ENCODE measurements around the gene SLC19A1.

SLC19A1 gene

DNA sequence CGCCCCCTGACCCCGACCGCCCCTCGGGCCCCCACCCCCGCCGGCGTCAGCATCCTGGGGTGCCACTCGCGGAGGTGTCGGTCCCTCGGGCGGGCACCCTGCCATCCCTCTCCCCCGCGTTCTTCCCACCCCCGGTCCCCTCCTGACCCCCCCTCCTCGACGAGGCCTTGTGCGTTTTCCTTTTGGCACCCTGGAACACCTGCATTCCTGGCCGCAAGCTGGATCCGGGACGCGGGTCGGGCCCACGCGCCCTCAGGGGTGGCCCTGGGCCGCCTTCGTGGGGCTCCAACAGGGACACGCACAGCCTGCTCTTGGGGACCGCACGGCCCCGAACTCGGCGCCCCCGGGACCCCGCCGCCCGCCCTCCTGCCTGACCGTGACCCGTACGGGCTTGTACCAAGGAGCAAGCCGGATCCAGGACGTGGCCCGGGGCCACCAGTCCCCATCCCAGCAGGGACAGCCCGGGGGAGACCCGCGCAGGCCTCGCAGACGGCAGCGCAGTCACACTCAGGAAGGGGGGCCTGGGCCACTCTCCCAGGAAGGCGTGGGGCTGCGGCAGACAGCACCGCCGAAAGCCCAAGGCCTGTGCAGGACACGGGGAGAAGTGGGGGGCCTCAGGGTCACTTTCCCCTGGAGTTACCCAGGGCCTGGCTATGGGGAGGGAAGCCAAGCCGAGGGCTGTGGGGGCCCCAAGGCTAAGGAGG, 579 bp upstream of the SLC19A1 start:
- no peaks in the 10 kb centered on the region for H3K9me3 Mint-ChIP-seq
- DNase-seq, result no peak
- no peak overlapping the region for H3K27ac Mint-ChIP-seq
- peaks cover 6% of the 10 kb centered on the region for H3K27me3 Mint-ChIP-seq (ENCODE audit: low read depth, poor library complexity)
- TF ChIP-seq, protein P1, sequence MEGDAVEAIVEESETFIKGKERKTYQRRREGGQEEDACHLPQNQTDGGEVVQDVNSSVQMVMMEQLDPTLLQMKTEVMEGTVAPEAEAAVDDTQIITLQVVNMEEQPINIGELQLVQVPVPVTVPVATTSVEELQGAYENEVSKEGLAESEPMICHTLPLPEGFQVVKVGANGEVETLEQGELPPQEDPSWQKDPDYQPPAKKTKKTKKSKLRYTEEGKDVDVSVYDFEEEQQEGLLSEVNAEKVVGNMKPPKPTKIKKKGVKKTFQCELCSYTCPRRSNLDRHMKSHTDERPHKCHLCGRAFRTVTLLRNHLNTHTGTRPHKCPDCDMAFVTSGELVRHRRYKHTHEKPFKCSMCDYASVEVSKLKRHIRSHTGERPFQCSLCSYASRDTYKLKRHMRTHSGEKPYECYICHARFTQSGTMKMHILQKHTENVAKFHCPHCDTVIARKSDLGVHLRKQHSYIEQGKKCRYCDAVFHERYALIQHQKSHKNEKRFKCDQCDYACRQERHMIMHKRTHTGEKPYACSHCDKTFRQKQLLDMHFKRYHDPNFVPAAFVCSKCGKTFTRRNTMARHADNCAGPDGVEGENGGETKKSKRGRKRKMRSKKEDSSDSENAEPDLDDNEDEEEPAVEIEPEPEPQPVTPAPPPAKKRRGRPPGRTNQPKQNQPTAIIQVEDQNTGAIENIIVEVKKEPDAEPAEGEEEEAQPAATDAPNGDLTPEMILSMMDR (IDR thresholded peaks at IDR 0.05), result no peak
- no peaks in the 10 kb centered on the region for H3K36me3 Mint-ChIP-seq (ENCODE audit: low read depth)
- H3K4me3 Mint-ChIP-seq, result no peak overlapping the region
- peaks cover 22% of the 10 kb centered on the region for H3K4me1 Mint-ChIP-seq

DNA sequence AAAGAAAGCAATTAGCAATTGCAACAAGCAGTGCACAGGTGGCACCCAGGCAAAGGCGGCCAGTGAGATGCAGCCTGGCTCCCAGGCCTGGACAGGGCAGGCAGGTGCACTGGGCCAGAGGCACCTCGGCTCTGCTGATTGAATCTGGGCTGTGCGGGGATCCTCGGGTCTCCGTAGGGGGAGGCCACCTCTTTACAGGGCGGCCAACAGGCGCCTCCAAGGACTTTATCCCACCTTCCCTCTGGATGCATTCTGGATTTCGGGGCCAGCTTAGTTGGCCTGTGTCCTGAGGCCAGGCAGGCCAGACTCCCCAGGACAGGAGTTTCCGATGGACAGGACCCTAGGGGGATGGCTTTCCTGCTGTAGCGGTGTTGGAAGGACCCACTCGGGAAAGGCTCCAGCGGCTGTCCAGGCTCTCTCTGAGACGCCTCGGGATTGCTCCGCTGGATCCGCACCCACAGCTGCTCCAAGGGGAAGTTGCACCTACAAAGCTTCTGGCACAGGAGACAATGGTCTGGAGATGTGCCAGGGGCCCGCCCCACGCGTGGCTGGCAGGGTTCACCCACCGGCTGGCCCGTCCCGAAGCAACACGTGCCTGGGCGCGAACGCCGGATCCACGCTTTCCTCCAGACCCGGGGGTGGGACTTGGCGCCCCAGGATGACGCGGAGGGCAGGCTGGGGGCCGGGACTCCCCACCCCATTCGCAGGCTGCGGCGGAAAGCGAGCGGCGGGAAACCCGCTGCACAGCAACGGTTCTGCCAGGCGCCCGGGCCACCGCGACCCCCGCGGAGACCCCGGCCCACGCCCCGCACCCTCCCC, 810 bp downstream of the SLC19A1 start:
- DNase-seq, result no peak
- Mint-ChIP-seq H3K9me3 (no peaks in the 10 kb centered on the region), H3K36me3 (ENCODE audit: low read depth) (no peaks in the 10 kb centered on the region), H3K4me1 (peaks cover 22% of the 10 kb centered on the region), H3K4me3 (peak overlapping the region; percentile 83), H3K27me3 (ENCODE audit: low read depth, poor library complexity) (no peaks in the 10 kb centered on the region), H3K27ac (no peak overlapping the region)
- TF ChIP-seq, protein P1 (IDR thresholded peaks at IDR 0.05), result no peak

DNA sequence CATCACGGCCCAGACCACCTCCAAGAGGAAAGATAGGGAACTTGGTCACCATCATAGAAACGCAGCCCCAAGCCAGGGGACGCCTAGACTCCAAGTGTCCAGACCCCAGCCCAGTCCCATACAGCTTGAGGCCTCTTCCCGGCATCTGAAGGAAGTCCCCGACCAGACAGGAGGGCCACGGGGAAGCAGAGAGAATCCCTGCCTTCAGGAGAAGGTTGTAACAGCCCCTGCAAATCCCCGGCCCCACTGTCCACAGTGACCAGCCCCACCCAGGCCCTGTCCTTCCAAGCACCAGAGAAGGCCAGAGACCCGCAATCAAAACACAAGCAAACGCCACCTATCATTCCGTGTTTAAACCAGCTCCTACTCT, 1.7 kb downstream of the SLC19A1 start:
- Mint-ChIP-seq H3K9me3 (no peaks in the 10 kb centered on the region), H3K27me3 (ENCODE audit: low read depth, poor library complexity) (no peaks in the 10 kb centered on the region), H3K36me3 (ENCODE audit: low read depth) (peaks cover 4% of the 10 kb centered on the region), H3K27ac (no peak overlapping the region), H3K4me1 (peaks cover 22% of the 10 kb centered on the region), H3K4me3 (peak overlapping the region; percentile 83)
- no peak for DNase-seq
- TF ChIP-seq, protein P1 (IDR thresholded peaks at IDR 0.05), result no peak

DNA sequence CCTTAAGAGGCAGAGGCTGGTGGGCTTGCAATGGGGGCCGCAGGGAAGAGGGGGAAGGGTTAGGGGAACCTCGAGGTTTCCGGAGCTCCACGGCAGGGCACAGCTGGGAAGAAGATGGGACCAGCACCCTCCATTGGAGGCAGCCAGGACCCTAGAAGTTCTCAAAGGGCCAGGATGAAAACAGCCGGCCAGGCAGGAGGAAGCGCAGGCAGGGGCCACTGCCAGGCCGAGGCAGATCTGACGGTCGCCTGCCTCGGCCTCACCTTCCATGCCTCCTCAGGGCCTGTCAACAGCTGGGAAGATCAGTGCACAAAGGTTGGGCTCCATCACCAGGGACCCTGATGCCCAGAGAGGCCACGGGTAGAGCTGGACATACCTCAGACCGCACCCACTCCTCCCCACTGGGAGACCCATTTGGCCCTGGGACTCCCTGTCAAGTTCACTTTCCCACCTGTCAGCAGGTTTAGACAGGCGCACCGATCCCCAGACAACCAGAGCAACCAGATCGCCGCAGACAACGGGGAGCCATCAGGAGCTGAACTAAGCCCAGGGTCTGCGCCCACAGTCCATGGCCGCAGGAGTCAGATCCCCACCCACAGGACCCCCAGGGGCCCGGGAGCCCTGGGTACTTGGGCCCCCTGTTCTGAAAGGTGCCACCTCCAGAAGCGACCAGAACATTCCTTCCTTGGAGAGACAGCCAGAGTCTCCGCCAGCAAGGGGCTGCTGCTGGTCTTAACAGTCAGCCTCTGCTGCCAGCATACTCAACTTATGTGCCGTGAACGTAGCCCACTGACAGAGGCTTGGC, 2.2 kb downstream of the SLC19A1 start:
- no peak for DNase-seq
- H3K36me3 Mint-ChIP-seq (ENCODE audit: low read depth), result peaks cover 4% of the 10 kb centered on the region
- no peaks in the 10 kb centered on the region for H3K9me3 Mint-ChIP-seq
- TF ChIP-seq, protein P1 (IDR thresholded peaks at IDR 0.05), result no peak
- H3K27ac Mint-ChIP-seq, result no peak overlapping the region
- H3K27me3 Mint-ChIP-seq (ENCODE audit: low read depth, poor library complexity), result no peaks in the 10 kb centered on the region
- H3K4me1 Mint-ChIP-seq, result peaks cover 26% of the 10 kb centered on the region
- H3K4me3 Mint-ChIP-seq, result peak overlapping the region; percentile 83

DNA sequence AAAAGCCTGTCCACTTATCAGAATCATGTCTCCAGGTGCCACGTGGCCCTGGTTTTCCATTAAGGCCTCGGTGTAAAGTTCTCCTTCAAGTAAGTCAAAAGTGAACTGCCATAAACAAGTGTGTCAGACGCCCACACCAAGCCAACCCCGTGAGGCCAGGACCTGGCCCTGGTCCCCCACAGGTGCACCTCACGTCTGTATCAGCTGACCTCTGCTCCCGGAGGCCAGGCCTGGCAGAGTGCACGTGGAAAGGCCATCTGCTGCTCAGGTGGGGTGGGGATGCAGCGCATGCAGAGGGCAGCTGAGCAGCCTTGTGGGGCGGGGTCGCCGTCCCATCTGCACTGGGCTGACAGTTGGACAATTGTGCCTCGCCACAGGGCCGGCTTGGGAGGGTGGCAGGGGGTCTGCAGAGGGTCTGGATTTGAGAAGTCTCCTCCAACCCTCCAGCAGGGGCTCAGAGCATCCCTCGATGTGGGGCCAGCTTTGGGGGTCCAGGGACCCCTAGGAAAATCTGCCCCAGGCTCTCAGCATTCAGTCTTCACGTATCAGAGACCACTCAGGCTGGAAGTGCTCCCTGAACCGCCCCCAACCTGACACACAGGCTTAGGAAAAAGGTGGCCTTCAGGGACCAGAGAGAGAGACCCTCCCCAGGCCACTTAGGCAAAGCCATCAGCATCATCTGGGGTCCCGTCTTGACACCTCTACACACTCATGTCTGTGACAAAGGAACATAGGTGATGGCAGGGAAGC, 3.0 kb downstream of the SLC19A1 start:
- no peak for DNase-seq
- Mint-ChIP-seq H3K36me3 (ENCODE audit: low read depth) (peaks cover 4% of the 10 kb centered on the region), H3K27ac (no peak overlapping the region), H3K4me3 (no peak overlapping the region), H3K4me1 (peaks cover 33% of the 10 kb centered on the region), H3K9me3 (no peaks in the 10 kb centered on the region), H3K27me3 (ENCODE audit: low read depth, poor library complexity) (no peaks in the 10 kb centered on the region)
- TF ChIP-seq, protein P1 (IDR thresholded peaks at IDR 0.05), result no peak

Measured in nephron progenitor cell (in vitro differentiated cells).